GM23338 (cell line): ENCODE results near the gene FGF2.

Experiments used
- CREB1 ChIP-seq: fragments of 250-450 bp; sonication (Bioruptor Pico); IDR thresholded peaks from 2 replicates; pipeline ENCODE4 v1.5.0; 2020; ENCODE audit warnings: low read depth, mild to moderate bottlenecking, moderate library complexity
- CTCF ChIP-seq, 2 experiments: fragments of 200-600 bp in 1 of 2; sonication (generic) in 1 of 2; conservative IDR thresholded peaks; 2 replicates each; pipeline versions ENCODE4 v1.5.1 to v1.6.1; 2016 to 2017; ENCODE audit warnings: antibody characterized with exemption in 2 of 2, low read depth in 2 of 2, mild to moderate bottlenecking in 2 of 2, moderate library complexity in 1 of 2
- EZH2 ChIP-seq: fragments of 200-600 bp; sonication (generic); IDR thresholded peaks from one replicate; pipeline ENCODE4 v1.8.0; 2017; ENCODE audit warnings: antibody characterized with exemption, mild to moderate bottlenecking, low read depth; ENCODE audit not compliant: unreplicated experiment
- EZH2phosphoT487 ChIP-seq: fragments of 200-600 bp; sonication (generic); IDR thresholded peaks from one replicate; pipeline ENCODE4 v1.8.1; 2018; ENCODE audit warnings: antibody characterized with exemption; ENCODE audit not compliant: unreplicated experiment
- JUNB ChIP-seq: IDR thresholded peaks from one replicate; pipeline ENCODE4 v1.6.1; 2016; ENCODE audit warnings: antibody characterized with exemption; ENCODE audit not compliant: unreplicated experiment
- NANOG ChIP-seq: IDR thresholded peaks from 2 replicates; pipeline ENCODE4 v1.6.1; 2016; ENCODE audit warnings: antibody characterized with exemption, borderline replicate concordance
- POLR2AphosphoS5 ChIP-seq: IDR thresholded peaks from 2 replicates; pipeline ENCODE4 v1.6.1; 2016; ENCODE audit warnings: antibody characterized with exemption, low read depth
- ZNF114 ChIP-seq: fragments of 250-450 bp; sonication (Bioruptor Pico); IDR thresholded peaks from 2 replicates; pipeline ENCODE4 v1.5.0; 2020; ENCODE audit warnings: mild to moderate bottlenecking, moderate library complexity
- TF ChIP-seq, protein P1 (sequence below): IDR thresholded peaks from one replicate; pipeline ENCODE4 v1.6.1; 2018; ENCODE audit warnings: antibody characterized with exemption; ENCODE audit not compliant: unreplicated experiment

GRCh38 chr4:122865425-122865824 is 38.8 kb downstream of the FGF2 start:
- TF ChIP-seq CTCF (conservative IDR thresholded peaks at IDR 0.05; ENCODE audit: low read depth in 2 of 2) (no peak), POLR2AphosphoS5 (no peak), EZH2 (no peak), EZH2phosphoT487 (no peak), CREB1 (CRISPR knock-in tag) (no peak), NANOG (no peak), ZNF114 (CRISPR knock-in tag) (no peak), JUNB (no peak)
- TF ChIP-seq, protein P1, sequence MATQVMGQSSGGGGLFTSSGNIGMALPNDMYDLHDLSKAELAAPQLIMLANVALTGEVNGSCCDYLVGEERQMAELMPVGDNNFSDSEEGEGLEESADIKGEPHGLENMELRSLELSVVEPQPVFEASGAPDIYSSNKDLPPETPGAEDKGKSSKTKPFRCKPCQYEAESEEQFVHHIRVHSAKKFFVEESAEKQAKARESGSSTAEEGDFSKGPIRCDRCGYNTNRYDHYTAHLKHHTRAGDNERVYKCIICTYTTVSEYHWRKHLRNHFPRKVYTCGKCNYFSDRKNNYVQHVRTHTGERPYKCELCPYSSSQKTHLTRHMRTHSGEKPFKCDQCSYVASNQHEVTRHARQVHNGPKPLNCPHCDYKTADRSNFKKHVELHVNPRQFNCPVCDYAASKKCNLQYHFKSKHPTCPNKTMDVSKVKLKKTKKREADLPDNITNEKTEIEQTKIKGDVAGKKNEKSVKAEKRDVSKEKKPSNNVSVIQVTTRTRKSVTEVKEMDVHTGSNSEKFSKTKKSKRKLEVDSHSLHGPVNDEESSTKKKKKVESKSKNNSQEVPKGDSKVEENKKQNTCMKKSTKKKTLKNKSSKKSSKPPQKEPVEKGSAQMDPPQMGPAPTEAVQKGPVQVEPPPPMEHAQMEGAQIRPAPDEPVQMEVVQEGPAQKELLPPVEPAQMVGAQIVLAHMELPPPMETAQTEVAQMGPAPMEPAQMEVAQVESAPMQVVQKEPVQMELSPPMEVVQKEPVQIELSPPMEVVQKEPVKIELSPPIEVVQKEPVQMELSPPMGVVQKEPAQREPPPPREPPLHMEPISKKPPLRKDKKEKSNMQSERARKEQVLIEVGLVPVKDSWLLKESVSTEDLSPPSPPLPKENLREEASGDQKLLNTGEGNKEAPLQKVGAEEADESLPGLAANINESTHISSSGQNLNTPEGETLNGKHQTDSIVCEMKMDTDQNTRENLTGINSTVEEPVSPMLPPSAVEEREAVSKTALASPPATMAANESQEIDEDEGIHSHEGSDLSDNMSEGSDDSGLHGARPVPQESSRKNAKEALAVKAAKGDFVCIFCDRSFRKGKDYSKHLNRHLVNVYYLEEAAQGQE, result no peak
